B cell (primary cell): ENCODE measurements around the gene DLG2. TPM values are rescaled to one million over a fixed set of nuclear protein-coding genes. Genes with fewer than 3 reads are reported as not detected.

ENCODE experiments used
- ATAC-seq: fragments of 200-7000 bp; cut with Tn5 transposase; one replicate; pipeline ENCODE4 v1.10.0; 2021; ENCODE audit warnings: low read depth, mild to moderate bottlenecking, moderate number of reproducible peaks, moderate library complexity
- CTCF ChIA-PET: fragments of 350-600 bp; sonication (Branson Sonifier 250); formaldehyde crosslinking; loops from one replicate; lab custom pipeline; 2021; ENCODE audit warnings: antibody characterized with exemption, inconsistent platforms; lab: Charles Lee
- POLR2A ChIA-PET: fragments of 350-600 bp; sonication (Branson Sonifier 250); formaldehyde crosslinking; loops from one replicate; lab custom pipeline; 2021; ENCODE audit warnings: antibody characterized with exemption; lab: Charles Lee
- DNase-seq: peaks from one replicate; pipeline ENCODE4 v3.0.0; 2013
- H2AFZ ChIP-seq: 2 replicates; pipeline ENCODE4 v1.6.1; 2012; ENCODE audit warnings: mild to moderate bottlenecking, low read depth, low read length; ENCODE audit not compliant: insufficient read depth, poor library complexity, severe bottlenecking
- H3K27ac ChIP-seq, 2 donors: 1 replicate in 1 of 2; 2 replicates in 1 of 2; pipeline ENCODE4 v1.5.1; 2012 to 2013; ENCODE audit warnings: low read length in 2 of 2, mild to moderate bottlenecking in 2 of 2, moderate library complexity in 1 of 2
- H3K27me3 ChIP-seq, 4 experiments: fragments of 200-600 bp in 1 of 4; sonication (generic) in 1 of 4; replicated peaks in 1 of 4; 1 replicate in 2 of 4; 2 replicates in 2 of 4; pipeline versions ENCODE4 v1.6.1 to v1.7.0; 2013 to 2016; ENCODE audit warnings: low read length in 3 of 4, mild to moderate bottlenecking in 2 of 4, mixed read lengths in 1 of 4, moderate library complexity in 1 of 4; ENCODE audit not compliant: insufficient read depth in 4 of 4, control insufficient read depth in 3 of 4; ENCODE audit errors: control extremely low read depth in 1 of 4
- H3K36me3 ChIP-seq, 2 experiments: replicated peaks in 1 of 2; 1 replicate in 1 of 2; 2 replicates in 1 of 2; pipeline versions ENCODE4 v1.6.1 to v1.7.1; 2013; ENCODE audit warnings: low read length in 1 of 2; ENCODE audit not compliant: insufficient read depth in 2 of 2, control insufficient read depth in 1 of 2; ENCODE audit errors: control extremely low read depth in 1 of 2, extremely low read depth in 1 of 2
- H3K4me1 ChIP-seq, 2 donors: fragments of 200-600 bp in 1 of 2; sonication (generic) in 1 of 2; 1 replicate in 1 of 2; 2 replicates in 1 of 2; pipeline versions ENCODE4 v1.5.1 to v1.6.1; 2013 to 2017; ENCODE audit warnings: low read length in 2 of 2; ENCODE audit not compliant: control insufficient read depth in 2 of 2, insufficient read depth in 2 of 2
- H3K4me2 ChIP-seq: replicated peaks from 2 replicates; pipeline ENCODE3; 2012; ENCODE audit warnings: mild to moderate bottlenecking, low read depth, low read length; ENCODE audit not compliant: poor library complexity, severe bottlenecking
- H3K4me3 ChIP-seq, 5 experiments: fragments of 200-600 bp in 1 of 5; sonication (generic) in 1 of 5; 1 replicate in 3 of 5; 2 replicates in 2 of 5; pipeline versions ENCODE4 v1.5.1 to v1.7.0; 2011 to 2016; ENCODE audit warnings: low read length in 4 of 5, mild to moderate bottlenecking in 4 of 5, low read depth in 2 of 5, control low read depth in 1 of 5, moderate library complexity in 1 of 5; ENCODE audit not compliant: insufficient read depth in 1 of 5; ENCODE audit errors: control extremely low read depth in 1 of 5, extremely low read depth in 1 of 5
- H3K79me2 ChIP-seq: fragments of 200-600 bp; sonication (generic); one replicate; pipeline ENCODE4 v1.6.0; 2016; ENCODE audit warnings: low read length; ENCODE audit not compliant: control insufficient read depth, insufficient read depth
- H3K9ac ChIP-seq: fragments of 200-600 bp; sonication (generic); 2 replicates; pipeline ENCODE4 v1.6.1; 2017; ENCODE audit warnings: mild to moderate bottlenecking, low read length, moderate library complexity
- H3K9me3 ChIP-seq, 3 donors: one replicate each; pipeline versions ENCODE4 v1.6.1 to v1.7.1; 2013; ENCODE audit warnings: low read length in 2 of 3; ENCODE audit not compliant: control insufficient read depth in 2 of 3, insufficient read depth in 1 of 3; ENCODE audit errors: control extremely low read depth in 1 of 3
- H4K20me1 ChIP-seq: 2 replicates; pipeline ENCODE4 v1.6.0; 2012; ENCODE audit warnings: mild to moderate bottlenecking, low read length; ENCODE audit not compliant: insufficient read depth, control insufficient read depth, poor library complexity, severe bottlenecking
- H3K27ac Mint-ChIP-seq: one replicate; pipeline ENCODE4 v1.8.0; 2021; ENCODE audit warnings: mixed read lengths
- H3K27me3 Mint-ChIP-seq: one replicate; pipeline ENCODE4 v1.8.0; 2021; ENCODE audit warnings: mixed read lengths
- H3K4me1 Mint-ChIP-seq: one replicate; pipeline ENCODE4 v1.8.0; 2021; ENCODE audit warnings: mixed read lengths
- H3K4me3 Mint-ChIP-seq: one replicate; pipeline ENCODE4 v1.8.0; 2021; ENCODE audit warnings: mixed read lengths
- H3K9me3 Mint-ChIP-seq: one replicate; pipeline ENCODE4 v1.8.0; 2022; ENCODE audit warnings: mixed read lengths; ENCODE audit not compliant: insufficient read depth
- EZH2 ChIP-seq: IDR thresholded peaks from 2 replicates; pipeline ENCODE4 v1.6.1; 2012; ENCODE audit warnings: borderline replicate concordance, low read depth, mild to moderate bottlenecking, moderate library complexity, low read length; ENCODE audit not compliant: insufficient read depth, poor library complexity, severe bottlenecking
- WGBS: methylation state at CpG from one replicate; pipeline ENCODE4 v1.1.5; 2013; ENCODE audit warnings: missing lambda C conversion rate; ENCODE audit not compliant: insufficient coverage; 5-methylcytosine and 5-hydroxymethylcytosine counted together
- intact Hi-C: fragments of 100-400 bp; cut with micrococcal nuclease; formaldehyde crosslinking; loops from one replicate; pipeline ENCODE4 v1.10.0; 2022
- polyA plus RNA-seq: library from polyadenylated mRNA; depleted of rRNA; stranded (reverse); fragments of >200 nt; gene quantifications from 2 replicates; pipeline ENCODE4 v1.2.3, GENCODE V29; 2012
- total RNA-seq, 2 donors: library from RNA; stranded (reverse); fragments of 120-200 nt in 1 of 2; gene quantifications; 1 replicate in 1 of 2; 2 replicates in 1 of 2; pipeline versions ENCODE4 v1.2.3 to v1.2.4, GENCODE V29; 2013 to 2022
- TF ChIP-seq, protein P1 (sequence below): fragments of 200-600 bp; IDR thresholded peaks from one replicate; pipeline ENCODE4 v1.8.0; 2022; ENCODE audit warnings: antibody characterized with exemption, mild to moderate bottlenecking

Gene DLG2
- total and polyA plus RNA-seq, 2 donors (not counting 1 experiment from before 2014, with no cell fraction given), result 0.54 to 5.4 TPM

DNA sequence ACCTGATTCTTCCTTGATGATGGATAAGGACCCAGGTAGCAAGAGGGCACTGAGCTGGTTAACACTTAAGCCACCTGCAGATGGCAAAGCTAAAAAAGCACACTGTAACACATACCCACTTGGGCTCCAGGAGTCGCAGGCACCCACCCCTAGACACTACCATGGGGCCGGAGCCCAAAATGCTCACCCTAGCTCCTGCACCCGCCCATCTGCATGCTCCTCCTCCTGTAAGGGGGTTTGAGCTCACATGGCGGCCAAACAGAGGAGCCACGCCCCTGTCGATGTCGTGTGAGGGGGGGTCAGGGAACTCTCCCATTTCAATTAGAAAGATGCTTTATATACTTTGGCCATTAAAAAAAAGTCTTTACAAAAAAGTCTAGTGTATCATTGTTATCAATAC is 370.7 kb downstream of the DLG2 start:
- WGBS, result no CpG with 5 or more reads among the region's 7 CpGs
- H3K4me1 Mint-ChIP-seq, result peaks cover 4% of the 10 kb centered on the region
- no peaks in the 10 kb centered on the region for H3K36me3 ChIP-seq
- no peaks in the 10 kb centered on the region for H3K27me3 Mint-ChIP-seq
- no peak for TF ChIP-seq EZH2
- TF ChIP-seq, protein P1, sequence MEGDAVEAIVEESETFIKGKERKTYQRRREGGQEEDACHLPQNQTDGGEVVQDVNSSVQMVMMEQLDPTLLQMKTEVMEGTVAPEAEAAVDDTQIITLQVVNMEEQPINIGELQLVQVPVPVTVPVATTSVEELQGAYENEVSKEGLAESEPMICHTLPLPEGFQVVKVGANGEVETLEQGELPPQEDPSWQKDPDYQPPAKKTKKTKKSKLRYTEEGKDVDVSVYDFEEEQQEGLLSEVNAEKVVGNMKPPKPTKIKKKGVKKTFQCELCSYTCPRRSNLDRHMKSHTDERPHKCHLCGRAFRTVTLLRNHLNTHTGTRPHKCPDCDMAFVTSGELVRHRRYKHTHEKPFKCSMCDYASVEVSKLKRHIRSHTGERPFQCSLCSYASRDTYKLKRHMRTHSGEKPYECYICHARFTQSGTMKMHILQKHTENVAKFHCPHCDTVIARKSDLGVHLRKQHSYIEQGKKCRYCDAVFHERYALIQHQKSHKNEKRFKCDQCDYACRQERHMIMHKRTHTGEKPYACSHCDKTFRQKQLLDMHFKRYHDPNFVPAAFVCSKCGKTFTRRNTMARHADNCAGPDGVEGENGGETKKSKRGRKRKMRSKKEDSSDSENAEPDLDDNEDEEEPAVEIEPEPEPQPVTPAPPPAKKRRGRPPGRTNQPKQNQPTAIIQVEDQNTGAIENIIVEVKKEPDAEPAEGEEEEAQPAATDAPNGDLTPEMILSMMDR, result no peak
- H3K27ac ChIP-seq, result no peak overlapping the region
- no peak overlapping the region for H3K4me3 Mint-ChIP-seq
- H3K9me3 ChIP-seq, result peaks cover 0 to 13% (median 2%) of the 10 kb centered on the region in 3 donors
- H3K27ac Mint-ChIP-seq, result no peak overlapping the region
- intact Hi-C loops, result no loop called here
- H4K20me1 ChIP-seq, result no peaks in the 10 kb centered on the region
- no peak overlapping the region for H3K9ac ChIP-seq
- ChIA-PET POLR2A (no interaction called here), CTCF (no interaction called here)
- no peaks in the 10 kb centered on the region for H3K79me2 ChIP-seq
- no peak for ATAC-seq
- no peak overlapping the region for H2AFZ ChIP-seq
- no peak overlapping the region for H3K4me2 ChIP-seq
- H3K9me3 Mint-ChIP-seq, result peaks cover 2% of the 10 kb centered on the region
- H3K27me3 ChIP-seq, result no peaks in the 10 kb centered on the region
- no peak overlapping the region for H3K4me3 ChIP-seq
- H3K4me1 ChIP-seq, result no peaks in the 10 kb centered on the region
- no peak for DNase-seq

DNA sequence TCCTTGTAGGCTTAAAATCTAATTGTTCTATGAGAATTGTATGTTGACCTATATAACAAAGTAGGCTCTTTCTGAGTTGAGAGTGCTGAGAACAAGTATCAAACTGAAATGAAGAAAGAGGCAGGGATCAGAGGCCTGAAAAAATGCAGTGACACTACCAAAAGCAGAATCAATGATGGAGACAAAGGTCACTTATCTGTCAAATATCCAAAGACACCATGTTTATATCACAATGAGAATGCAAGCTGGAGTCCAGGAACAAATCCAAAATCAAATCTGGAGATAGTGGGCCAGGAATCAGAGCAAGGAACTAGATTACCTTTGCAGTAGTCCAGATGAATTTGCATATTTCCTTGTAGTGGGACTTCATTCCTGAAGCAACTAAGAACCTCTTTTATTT is 377.7 kb downstream of the DLG2 start:
- no peaks in the 10 kb centered on the region for H3K27me3 Mint-ChIP-seq
- H3K4me2 ChIP-seq, result no peak overlapping the region
- TF ChIP-seq, protein P1, result no peak
- no peak for TF ChIP-seq EZH2
- H3K4me1 Mint-ChIP-seq, result no peaks in the 10 kb centered on the region
- no peak overlapping the region for H3K27ac Mint-ChIP-seq
- no peaks in the 10 kb centered on the region for H3K79me2 ChIP-seq
- CTCF ChIA-PET, result no interaction called here
- no peak for DNase-seq
- peaks cover 0 to 10% (median 2%) of the 10 kb centered on the region in 3 donors for H3K9me3 ChIP-seq
- H3K4me3 ChIP-seq, result no peak overlapping the region
- intact Hi-C loops, result no loop called here
- H4K20me1 ChIP-seq, result no peaks in the 10 kb centered on the region
- POLR2A ChIA-PET, result no interaction called here
- no peak overlapping the region for H3K4me3 Mint-ChIP-seq
- ATAC-seq, result no peak
- H3K9ac ChIP-seq, result no peak overlapping the region
- H2AFZ ChIP-seq, result no peak overlapping the region
- H3K4me1 ChIP-seq, result no peaks in the 10 kb centered on the region
- H3K27ac ChIP-seq, result no peak overlapping the region
- no peaks in the 10 kb centered on the region for H3K27me3 ChIP-seq
- no peaks in the 10 kb centered on the region for H3K36me3 ChIP-seq
- peaks cover 2% of the 10 kb centered on the region for H3K9me3 Mint-ChIP-seq
